ENCODE measurements around the gene CENPU. TPM values are rescaled to one million over a fixed set of nuclear protein-coding genes. Genes with fewer than 3 reads are reported as not detected.

Gene CENPU
- total RNA-seq, 1 donor from 2014 or later, result 2.9 TPM

Other genes starting within 250 kb of the CENPU start
- 54.8 and 115 TPM in 2 replicates for gene CASP3, start 84.6 kb downstream of the CENPU start, total RNA-seq
- gene PRIMPOL, start 84.4 kb downstream of the CENPU start, total RNA-seq, result 12.2 and 13.0 TPM in 2 replicates
- 151 and 221 TPM in 2 replicates for gene ACSL1, start 91.9 kb upstream of the CENPU start, total RNA-seq

Measured in renal cortical epithelial cell (primary cell).